H1 (cell line): ENCODE results near the gene PBX1. TPM values are rescaled to one million over a fixed set of nuclear protein-coding genes. Genes with fewer than 3 reads are reported as not detected.

Experiments
- CTCF ChIA-PET: fragments of 300-600 bp; sonication (Branson Sonifier 250); formaldehyde crosslinking; loops from one replicate; lab custom pipeline; 2021; ENCODE audit not compliant: partially characterized antibody; lab: Charles Lee
- POLR2A ChIA-PET: fragments of 300-600 bp; sonication (Branson Sonifier 250); formaldehyde crosslinking; loops from one replicate; lab custom pipeline; 2021; ENCODE audit warnings: inconsistent platforms; ENCODE audit not compliant: partially characterized antibody; lab: Charles Lee
- DNase-seq, 2 experiments: peaks; one replicate each; pipeline versions ENCODE4 v3.0.0 to v3.0.0-alpha.2; 2010 to 2022; ENCODE audit warnings: low spot score in 2 of 2, low read depth in 1 of 2, mixed read lengths in 1 of 2
- FAIRE-seq: peaks from 2 replicates; lab custom pipeline; 2011; peaks lifted over from hg19 to GRCh38; lab: Jason Lieb, UNC
- H2AFZ ChIP-seq: 2 replicates; pipeline ENCODE4 v1.8.1; 2012; ENCODE audit warnings: low read length, inconsistent platforms
- H2AK5ac ChIP-seq: 2 replicates; pipeline ENCODE4 v1.6.1; 2013; ENCODE audit warnings: low read depth, low read length
- H2BK120ac ChIP-seq: replicated peaks from 2 replicates; pipeline ENCODE3; 2013; ENCODE audit warnings: low read depth, low read length, inconsistent platforms
- H2BK12ac ChIP-seq: 2 replicates; pipeline ENCODE4 v1.6.1; 2013; ENCODE audit warnings: low read depth, low read length
- H2BK15ac ChIP-seq: 2 replicates; pipeline ENCODE4 v1.6.1; 2013; ENCODE audit warnings: low read length
- H2BK20ac ChIP-seq: 2 replicates; pipeline ENCODE4 v1.6.1; 2013; ENCODE audit warnings: low read length
- H2BK5ac ChIP-seq: 2 replicates; pipeline ENCODE4 v1.6.1; 2013; ENCODE audit warnings: low read depth, low read length
- H3K14ac ChIP-seq: 2 replicates; pipeline ENCODE4 v1.6.1; 2013; ENCODE audit warnings: inconsistent platforms; ENCODE audit not compliant: insufficient read length
- H3K18ac ChIP-seq: 2 replicates; pipeline ENCODE4 v1.6.1; 2013; ENCODE audit warnings: low read length; ENCODE audit errors: extremely low read depth
- H3K23ac ChIP-seq: 2 replicates; pipeline ENCODE4 v1.6.1; 2013; ENCODE audit warnings: inconsistent platforms; ENCODE audit not compliant: insufficient read length
- H3K23me2 ChIP-seq: 2 replicates; pipeline ENCODE4 v1.6.1; 2013; ENCODE audit warnings: low read depth, low read length
- H3K27ac ChIP-seq: 2 replicates; pipeline ENCODE4 v1.6.1; 2011; ENCODE audit warnings: low read depth, low read length, inconsistent platforms
- H3K27me3 ChIP-seq, 4 experiments: replicated peaks in 1 of 4; 1 replicate in 1 of 4; 2 replicates in 3 of 4; pipeline versions ENCODE4 v1.6.1 to v1.8.1; 2011 to 2013; ENCODE audit warnings: low read length in 3 of 4, mild to moderate bottlenecking in 3 of 4, inconsistent platforms in 2 of 4, mixed read lengths in 2 of 4, moderate library complexity in 1 of 4; ENCODE audit not compliant: control insufficient read depth in 3 of 4, insufficient read depth in 3 of 4; ENCODE audit errors: extremely low read depth in 1 of 4
- H3K36me3 ChIP-seq, 4 experiments: 2 replicates each; pipeline versions ENCODE4 v1.6.1 to v1.8.1; 2011 to 2013; ENCODE audit warnings: mild to moderate bottlenecking in 4 of 4, low read length in 3 of 4, moderate library complexity in 2 of 4, control low read depth in 1 of 4, inconsistent platforms in 1 of 4; ENCODE audit not compliant: insufficient read depth in 4 of 4, control insufficient read depth in 2 of 4
- H3K4ac ChIP-seq: replicated peaks from 2 replicates; pipeline ENCODE3; 2013; ENCODE audit warnings: low read length, low read depth, mixed read lengths, inconsistent platforms; ENCODE audit not compliant: insufficient read length
- H3K4me1 ChIP-seq, 4 experiments: replicated peaks in 1 of 4; 1 replicate in 1 of 4; 2 replicates in 3 of 4; pipeline versions ENCODE4 v1.6.1 to v1.8.1; 2011 to 2013; ENCODE audit warnings: low read length in 3 of 4, inconsistent platforms in 2 of 4, mixed read lengths in 1 of 4; ENCODE audit not compliant: insufficient read depth in 4 of 4, control insufficient read depth in 3 of 4
- H3K4me2 ChIP-seq, 2 experiments: 2 replicates each; pipeline versions ENCODE4 v1.6.1 to v1.8.1; 2011 to 2013; ENCODE audit warnings: low read depth in 2 of 2, low read length in 2 of 2, control low read depth in 1 of 2, inconsistent platforms in 1 of 2, mild to moderate bottlenecking in 1 of 2; ENCODE audit not compliant: insufficient read depth in 1 of 2
- H3K4me3 ChIP-seq, 4 experiments: fragments of 200-600, 300-600 bp in 1 of 4; sonication (generic), shearing (Covaris generic), sonication (Bioruptor Twin) in 1 of 4; 2 replicates each; pipeline versions ENCODE4 v1.5.1 to v1.8.1; 2011 to 2016; ENCODE audit warnings: low read length in 4 of 4, low read depth in 3 of 4, control low read depth in 2 of 4, inconsistent platforms in 2 of 4, mild to moderate bottlenecking in 2 of 4, mixed read lengths in 1 of 4, moderate library complexity in 1 of 4; ENCODE audit not compliant: insufficient read depth in 2 of 4; ENCODE audit errors: extremely low read depth in 1 of 4
- H3K56ac ChIP-seq: replicated peaks from 2 replicates; pipeline ENCODE3; 2013; ENCODE audit warnings: low read depth, mild to moderate bottlenecking, mixed read lengths, low read length, inconsistent platforms; ENCODE audit not compliant: insufficient read length
- H3K79me1 ChIP-seq: 2 replicates; pipeline ENCODE4 v1.6.1; 2013; ENCODE audit warnings: low read depth, low read length, control low read depth
- H3K79me2 ChIP-seq, 2 experiments: 2 replicates each; pipeline versions ENCODE4 v1.6.1 to v1.8.1; 2012 to 2013; ENCODE audit warnings: low read length in 2 of 2, mild to moderate bottlenecking in 2 of 2, inconsistent platforms in 1 of 2; ENCODE audit not compliant: insufficient read depth in 2 of 2, control insufficient read depth in 1 of 2
- H3K9ac ChIP-seq, 4 experiments: replicated peaks in 1 of 4; 1 replicate in 1 of 4; 2 replicates in 3 of 4; pipeline versions ENCODE4 v1.6.1 to v1.8.1; 2011 to 2013; ENCODE audit warnings: low read depth in 3 of 4, low read length in 3 of 4, control low read depth in 2 of 4, mild to moderate bottlenecking in 2 of 4, moderate library complexity in 2 of 4, inconsistent platforms in 1 of 4; ENCODE audit errors: extremely low read depth in 1 of 4
- H3K9me3 ChIP-seq, 2 experiments: 2 replicates each; pipeline versions ENCODE4 v1.6.1 to v1.8.1; 2012 to 2013; ENCODE audit warnings: mild to moderate bottlenecking in 2 of 2, moderate library complexity in 2 of 2, control low read depth in 1 of 2, inconsistent platforms in 1 of 2, low read depth in 1 of 2, low read length in 1 of 2, mixed read lengths in 1 of 2; ENCODE audit not compliant: insufficient read depth in 2 of 2
- H4K20me1 ChIP-seq, 2 experiments: replicated peaks in 1 of 2; 2 replicates each; pipeline versions ENCODE3 to v1.8.1; 2011 to 2013; ENCODE audit warnings: inconsistent platforms in 2 of 2, low read length in 2 of 2, mild to moderate bottlenecking in 1 of 2; ENCODE audit not compliant: insufficient read depth in 2 of 2, control insufficient read depth in 1 of 2
- H4K5ac ChIP-seq: 2 replicates; pipeline ENCODE4 v1.6.1; 2013; ENCODE audit warnings: low read length, low read depth, mixed read lengths, inconsistent platforms; ENCODE audit not compliant: insufficient read length
- H4K8ac ChIP-seq: 2 replicates; pipeline ENCODE4 v1.8.0; 2013; ENCODE audit warnings: mild to moderate bottlenecking, moderate library complexity, low read length, inconsistent platforms; ENCODE audit not compliant: insufficient read depth; ENCODE audit errors: extremely low read depth
- H4K91ac ChIP-seq: replicated peaks from 2 replicates; pipeline ENCODE3; 2013; ENCODE audit warnings: low read length, mixed read lengths, inconsistent platforms; ENCODE audit not compliant: insufficient read length
- FOSL1 ChIP-seq: IDR thresholded peaks from 2 replicates; pipeline ENCODE4 v1.6.1; 2011; ENCODE audit warnings: mild to moderate bottlenecking, low read depth, low read length, moderate library complexity; ENCODE audit not compliant: insufficient read depth
- WGBS, 2 experiments: shearing (Covaris generic) in 1 of 2; methylation state at CpG; one replicate each; pipeline versions ENCODE4 v1.1.6 to v1.1.7; 2013 to 2015; ENCODE audit warnings: low lambda C conversion rate in 2 of 2, mixed read lengths in 2 of 2, inconsistent platforms in 1 of 2, low coverage in 1 of 2, missing lambda C conversion rate in 1 of 2; ENCODE audit not compliant: insufficient replicate concordance in 2 of 2, insufficient coverage in 1 of 2, insufficient read length in 1 of 2; ENCODE audit errors: extremely low coverage in 1 of 2, missing lambda C conversion rate in 1 of 2; 5-methylcytosine and 5-hydroxymethylcytosine counted together
- polyA plus RNA-seq, 7 experiments: library from polyadenylated mRNA; depleted of rRNA in 3 of 7; stranded (reverse) in 5 of 7; unstranded in 2 of 7; fragments of >200 nt in 5 of 7; fragments of 200-250 nt in 2 of 7; gene quantifications; 1 replicate in 5 of 7; 2 replicates in 1 of 7; 4 replicates in 1 of 7; pipeline versions ENCODE4 v1.2.1 to v1.2.3, GENCODE V29; 2011 to 2013; ENCODE audit warnings: missing spikeins in 2 of 7, mixed read lengths in 2 of 7
- total RNA-seq: library from RNA; stranded (reverse); fragmentation: NEBNext Ultra II Directional; extraction: Animal tissue kit (Norgen Biotek cat#: 25700); gene quantifications from 2 replicates; pipeline ENCODE4 v1.2.1, GENCODE V29; 2021

Gene PBX1
- total and polyA plus RNA-seq, 2 of the 8 experiments (the other 6 are each of a cell fraction or from before 2014, with no cell fraction given) = 87.4 to 124 TPM

DNA sequence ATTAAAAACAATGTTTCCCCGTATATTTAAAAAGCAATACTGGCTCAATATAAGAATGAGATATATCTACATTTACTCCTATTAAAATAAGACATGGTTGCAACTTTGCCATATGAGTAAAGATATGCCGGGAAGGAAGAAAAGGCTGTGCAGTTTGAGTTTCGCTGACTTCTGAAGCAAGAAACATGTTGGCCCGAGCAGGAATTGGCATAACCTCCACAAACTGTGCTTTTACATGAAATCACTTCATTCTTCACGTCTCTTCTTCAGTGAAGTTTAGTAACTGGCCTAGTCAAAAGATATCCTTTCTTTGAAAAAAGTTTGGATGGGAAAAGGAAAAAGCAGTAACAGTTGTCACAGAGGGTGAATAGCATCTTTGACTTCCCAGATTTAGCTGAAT lies 342.0 kb downstream of the PBX1 start:
- H3K79me1 ChIP-seq = no peaks in the 10 kb centered on the region
- no peak overlapping the region for H2BK120ac ChIP-seq
- H3K36me3 ChIP-seq = no peaks in the 10 kb centered on the region
- H3K79me2 ChIP-seq = no peaks in the 10 kb centered on the region
- no peak overlapping the region for H3K4me2 ChIP-seq
- no peaks in the 10 kb centered on the region; the same call in 1 of the 2 replicates for H3K23me2 ChIP-seq
- no peak overlapping the region for H3K18ac ChIP-seq
- H4K20me1 ChIP-seq = no peaks in the 10 kb centered on the region
- no peak overlapping the region for H4K5ac ChIP-seq
- no peak overlapping the region for H4K8ac ChIP-seq
- no peak overlapping the region for H2BK5ac ChIP-seq
- no peak overlapping the region for H2AK5ac ChIP-seq
- H2BK20ac ChIP-seq = no peak overlapping the region
- H3K4me3 ChIP-seq = no peak overlapping the region
- 88% methylated on average over 5 of the region's 5 CpGs; no CpG with 5 or more reads in 1 of the 2 experiments for WGBS, 2 experiments
- H3K27ac ChIP-seq = no peak overlapping the region
- no peak overlapping the region for H3K56ac ChIP-seq
- H3K14ac ChIP-seq = no peak overlapping the region
- FAIRE-seq (peak; percentile 28), DNase-seq (no peak)
- H2BK12ac ChIP-seq = no peak overlapping the region
- H3K9ac ChIP-seq = no peak overlapping the region
- H2AFZ ChIP-seq = no peak overlapping the region
- H3K27me3 ChIP-seq = no peaks in the 10 kb centered on the region
- H3K4ac ChIP-seq = no peak overlapping the region
- POLR2A ChIA-PET = no interaction called here
- no peak overlapping the region for H4K91ac ChIP-seq
- H3K4me1 ChIP-seq = peaks cover 0 to 5% (median 2%) of the 10 kb centered on the region in 4 experiments; a peak in 3 of 7 replicates
- CTCF ChIA-PET = interaction anchor here (1.1 to 3.1 kb wide), 2 partner anchors 9 to 232 kb away, joined by 3 to 22 read pairs; no protein-coding TSS in a partner anchor
- H3K9me3 ChIP-seq = no peaks in the 10 kb centered on the region
- no peak overlapping the region for H2BK15ac ChIP-seq
- H3K23ac ChIP-seq = no peak overlapping the region
- no peak for TF ChIP-seq FOSL1
